Measurements from ENCODE around the gene C16orf92. TPM values are rescaled to one million over a fixed set of nuclear protein-coding genes. Genes with fewer than 3 reads are reported as not detected.
A peak's percentile ranks its signal among the peaks of the same experiment; 100 is the strongest.

Gene C16orf92
- total and polyA plus RNA-seq, 2 of the 13 experiments (the other 11 are each of a cell fraction or from before 2014, with no cell fraction given), result not detected

DNA sequence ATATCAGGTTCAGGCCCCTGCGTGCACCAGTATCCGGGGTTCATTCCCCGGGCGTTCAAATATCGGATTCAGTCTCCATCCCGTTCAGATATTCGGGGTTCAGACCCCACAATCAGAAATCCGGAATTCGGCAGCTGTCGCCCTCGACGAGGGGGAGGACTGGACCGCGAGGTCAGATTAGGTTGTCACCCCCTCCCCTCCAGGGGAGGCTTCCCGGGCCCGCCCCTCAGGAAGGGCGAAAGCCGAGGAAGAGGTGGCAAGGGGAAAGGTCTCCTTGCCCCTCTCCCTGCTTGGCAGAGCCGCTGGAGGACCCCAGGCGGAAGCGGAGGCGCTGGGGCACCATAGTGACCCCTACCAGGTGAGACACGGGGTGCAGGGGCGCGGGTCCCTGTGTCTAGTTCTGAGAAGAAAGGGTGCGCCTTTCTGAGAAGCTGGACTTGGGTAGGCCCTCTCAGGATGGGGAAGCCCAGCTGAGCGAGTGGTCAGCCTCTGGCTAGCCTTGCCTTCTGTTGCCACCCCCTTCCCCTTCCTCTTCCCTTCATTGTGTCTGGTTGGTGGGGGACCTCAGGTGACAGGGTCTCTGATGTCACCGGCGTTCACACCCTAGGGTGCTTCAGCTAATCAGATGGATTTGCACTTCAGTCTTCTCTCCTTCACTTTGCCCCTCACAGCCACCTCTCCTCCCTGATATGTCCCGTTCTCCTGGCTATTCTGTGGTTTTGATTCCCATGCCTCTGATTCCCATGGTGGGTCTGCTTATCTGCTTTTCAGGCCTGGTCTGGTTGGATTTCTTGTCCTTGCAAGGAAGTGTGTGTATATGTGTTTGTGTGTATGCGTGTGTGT lies 48.5 kb upstream of the C16orf92 start (continued):
- TF ChIP-seq RXRB (CRISPR knock-in tag; IDR thresholded peaks at IDR 0.05; ENCODE audit: borderline replicate concordance) (no peak), RXRA (CRISPR knock-in tag; IDR thresholded peaks at IDR 0.05) (no peak; the same call in 1 of the 2 replicates), MZF1 (CRISPR knock-in tag; IDR thresholded peaks at IDR 0.05; ENCODE audit: borderline replicate concordance) (peak; percentile 65; the same call in 1 of the 2 replicates), JUN (CRISPR knock-in tag; IDR thresholded peaks at IDR 0.05) (peak; percentile 44; the same call in 1 of the 2 replicates), ZNF296 (CRISPR knock-in tag; conservative IDR thresholded peaks at IDR 0.05) (0 out of 2 replicates have a peak, but pooled peaks have one; percentile 8), ATF7 (IDR thresholded peaks at IDR 0.05) (no peak), ATF7 (CRISPR knock-in tag; IDR thresholded peaks at IDR 0.05) (0 out of 2 replicates have a peak, but pooled peaks have one; percentile 48)
- TF ChIP-seq, protein P1, sequence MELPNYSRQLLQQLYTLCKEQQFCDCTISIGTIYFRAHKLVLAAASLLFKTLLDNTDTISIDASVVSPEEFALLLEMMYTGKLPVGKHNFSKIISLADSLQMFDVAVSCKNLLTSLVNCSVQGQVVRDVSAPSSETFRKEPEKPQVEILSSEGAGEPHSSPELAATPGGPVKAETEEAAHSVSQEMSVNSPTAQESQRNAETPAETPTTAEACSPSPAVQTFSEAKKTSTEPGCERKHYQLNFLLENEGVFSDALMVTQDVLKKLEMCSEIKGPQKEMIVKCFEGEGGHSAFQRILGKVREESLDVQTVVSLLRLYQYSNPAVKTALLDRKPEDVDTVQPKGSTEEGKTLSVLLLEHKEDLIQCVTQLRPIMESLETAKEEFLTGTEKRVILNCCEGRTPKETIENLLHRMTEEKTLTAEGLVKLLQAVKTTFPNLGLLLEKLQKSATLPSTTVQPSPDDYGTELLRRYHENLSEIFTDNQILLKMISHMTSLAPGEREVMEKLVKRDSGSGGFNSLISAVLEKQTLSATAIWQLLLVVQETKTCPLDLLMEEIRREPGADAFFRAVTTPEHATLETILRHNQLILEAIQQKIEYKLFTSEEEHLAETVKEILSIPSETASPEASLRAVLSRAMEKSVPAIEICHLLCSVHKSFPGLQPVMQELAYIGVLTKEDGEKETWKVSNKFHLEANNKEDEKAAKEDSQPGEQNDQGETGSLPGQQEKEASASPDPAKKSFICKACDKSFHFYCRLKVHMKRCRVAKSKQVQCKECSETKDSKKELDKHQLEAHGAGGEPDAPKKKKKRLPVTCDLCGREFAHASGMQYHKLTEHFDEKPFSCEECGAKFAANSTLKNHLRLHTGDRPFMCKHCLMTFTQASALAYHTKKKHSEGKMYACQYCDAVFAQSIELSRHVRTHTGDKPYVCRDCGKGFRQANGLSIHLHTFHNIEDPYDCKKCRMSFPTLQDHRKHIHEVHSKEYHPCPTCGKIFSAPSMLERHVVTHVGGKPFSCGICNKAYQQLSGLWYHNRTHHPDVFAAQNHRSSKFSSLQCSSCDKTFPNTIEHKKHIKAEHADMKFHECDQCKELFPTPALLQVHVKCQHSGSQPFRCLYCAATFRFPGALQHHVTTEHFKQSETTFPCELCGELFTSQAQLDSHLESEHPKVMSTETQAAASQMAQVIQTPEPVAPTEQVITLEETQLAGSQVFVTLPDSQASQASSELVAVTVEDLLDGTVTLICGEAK (IDR thresholded peaks at IDR 0.05), result no peak
- TF ChIP-seq, protein P1 (CRISPR knock-in tag; IDR thresholded peaks at IDR 0.05), result 0 out of 2 replicates have a peak, but pooled peaks have one; percentile 27
